Dendritic cell treated with granulocyte-macrophage colony-stimulating factor and Interleukin-4, amounts not matched to agents 40 ng/mL and 50 ng/mL, for 4 days (primary cell): ENCODE measurements around the gene COX8A.
"Not testable (repeated sequence)": the region's sequence is repeated elsewhere in the genome, so short reads cannot be mapped to it uniquely, and the experiment has no call there.

Experiments
- H3K27ac Mint-ChIP-seq: one replicate; pipeline ENCODE4 v1.8.0; 2022; ENCODE audit warnings: mild to moderate bottlenecking, mixed read lengths
- H3K27me3 Mint-ChIP-seq: one replicate; pipeline ENCODE4 v1.8.0; 2022; ENCODE audit warnings: mild to moderate bottlenecking, mixed read lengths
- H3K36me3 Mint-ChIP-seq: one replicate; pipeline ENCODE4 v1.8.0; 2022; ENCODE audit warnings: low read depth, mixed read lengths
- H3K4me1 Mint-ChIP-seq: one replicate; pipeline ENCODE4 v1.8.0; 2022; ENCODE audit warnings: low read depth, mixed read lengths
- H3K4me3 Mint-ChIP-seq: one replicate; pipeline ENCODE4 v1.8.0; 2022; ENCODE audit warnings: mild to moderate bottlenecking, moderate library complexity, mixed read lengths
- H3K9me3 Mint-ChIP-seq: one replicate; pipeline ENCODE4 v1.8.0; 2022; ENCODE audit warnings: mixed read lengths
- intact Hi-C: fragments of 100-400 bp; cut with micrococcal nuclease; formaldehyde crosslinking; loops from one replicate; pipeline ENCODE4 v1.15.0; 2022

COX8A gene

DNA sequence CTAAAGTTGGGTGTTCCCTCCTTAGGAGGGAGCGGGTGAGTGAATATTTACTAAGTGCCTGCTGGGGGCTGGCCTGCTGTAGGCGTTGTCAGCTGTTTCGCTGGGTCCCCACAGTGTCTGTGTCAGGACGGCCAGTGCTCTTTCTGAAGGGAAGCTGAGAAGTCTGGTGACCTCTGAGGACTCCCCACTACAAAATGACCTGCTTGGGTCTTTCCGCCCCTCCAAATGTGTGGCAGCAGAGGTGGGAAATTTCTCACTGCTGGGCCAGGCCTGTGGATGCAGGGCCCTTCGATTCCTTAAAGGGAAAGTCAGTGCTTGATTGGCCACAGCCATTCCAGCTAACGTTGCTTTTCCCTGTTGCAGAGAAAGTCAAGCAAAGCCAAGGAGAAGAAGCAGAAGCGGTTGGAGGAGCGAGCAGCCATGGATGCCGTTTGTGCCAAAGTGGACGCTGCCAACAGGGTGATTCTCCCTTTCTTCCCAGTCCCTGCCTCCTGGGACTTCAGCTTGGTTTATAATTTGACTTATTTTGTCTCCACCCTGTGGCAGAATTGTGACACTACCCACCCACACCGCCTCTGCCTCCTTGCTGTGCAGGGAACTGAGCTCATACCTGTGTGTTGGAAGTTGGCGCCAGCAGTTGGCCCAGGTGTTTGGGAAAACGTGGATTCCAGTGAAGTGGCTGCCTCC is 28.8 kb upstream of the COX8A start:
- Mint-ChIP-seq H3K27me3 (no peaks in the 10 kb centered on the region), H3K36me3 (peaks cover 37% of the 10 kb centered on the region), H3K4me3 (no peak overlapping the region), H3K9me3 (no peaks in the 10 kb centered on the region), H3K4me1 (peaks cover 34% of the 10 kb centered on the region), H3K27ac (no peak overlapping the region)
- intact Hi-C loops = loop anchor here (1.0 to 10.0 kb wide), 3 partner anchors 71 to 179 kb away; no protein-coding TSS in a partner anchor

DNA sequence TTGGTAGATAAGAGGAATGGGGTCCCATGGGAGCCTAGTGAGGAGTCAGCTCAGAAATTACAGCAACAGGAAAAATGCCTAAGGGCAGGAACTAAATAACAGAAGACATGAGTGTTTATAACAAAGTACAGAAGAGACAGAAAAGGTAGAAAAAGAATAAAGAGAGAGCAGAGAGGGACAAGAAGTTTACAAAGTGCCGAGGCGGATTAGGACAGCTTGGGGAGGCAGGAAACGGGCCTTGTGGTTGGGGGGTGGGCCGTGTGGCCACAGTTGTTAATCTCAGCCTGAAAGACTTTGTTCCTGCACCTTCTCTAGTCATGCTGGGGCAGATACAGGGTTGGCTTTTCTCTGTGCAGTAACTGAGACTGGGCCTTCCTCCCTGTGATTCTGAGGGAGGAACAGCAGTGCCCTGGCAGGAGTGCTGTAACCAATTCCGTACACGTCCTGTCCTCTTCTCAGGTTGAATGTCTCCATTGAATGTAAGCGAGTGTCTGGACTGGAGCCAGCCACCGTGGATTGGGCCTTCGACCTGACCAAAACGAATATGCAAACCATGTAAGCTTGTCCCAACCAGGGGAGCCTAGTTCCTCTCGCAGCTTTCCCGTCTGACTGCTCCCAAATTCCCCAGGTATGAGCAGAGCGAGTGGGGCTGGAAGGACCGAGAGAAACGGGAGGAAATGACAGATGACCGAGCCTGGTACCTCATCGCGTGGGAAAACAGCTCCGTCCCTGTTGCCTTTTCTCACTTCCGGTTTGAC is 22.5 kb upstream of the COX8A start:
- H3K9me3 Mint-ChIP-seq = no peaks in the 10 kb centered on the region
- no peaks in the 10 kb centered on the region for H3K27me3 Mint-ChIP-seq
- H3K4me3 Mint-ChIP-seq = no peak overlapping the region
- H3K36me3 Mint-ChIP-seq = peaks cover 80% of the 10 kb centered on the region
- H3K4me1 Mint-ChIP-seq = no peaks in the 10 kb centered on the region
- intact Hi-C loops = no loop called here
- no peak overlapping the region for H3K27ac Mint-ChIP-seq

DNA sequence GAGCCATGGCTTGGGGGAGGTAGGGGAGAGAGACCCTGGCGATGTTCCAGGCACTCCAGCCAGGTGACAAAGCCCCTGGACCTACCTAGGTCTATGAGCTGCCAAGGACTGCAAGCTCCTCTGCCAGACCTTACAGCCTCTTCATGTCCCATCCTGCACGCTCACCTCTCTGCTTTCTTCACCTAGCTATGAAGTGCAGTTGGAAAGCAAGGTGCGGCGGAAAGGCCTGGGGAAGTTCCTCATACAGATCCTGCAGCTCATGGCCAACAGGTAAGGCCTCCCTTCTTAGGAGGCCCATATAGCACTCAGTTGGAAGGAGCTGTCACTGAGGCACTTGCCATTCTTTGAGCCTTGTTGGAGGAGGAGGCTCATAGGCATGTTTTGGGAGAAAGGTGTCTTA is 21.9 kb upstream of the COX8A start:
- Mint-ChIP-seq H3K36me3 (peaks cover 74% of the 10 kb centered on the region), H3K27me3 (no peaks in the 10 kb centered on the region), H3K4me1 (no peaks in the 10 kb centered on the region), H3K4me3 (no peak overlapping the region), H3K27ac (no peak overlapping the region), H3K9me3 (no peaks in the 10 kb centered on the region)
- intact Hi-C loops = no loop called here

- Mint-ChIP-seq H3K27ac (no peak overlapping the region), H3K9me3 (no peaks in the 10 kb centered on the region), H3K4me3 (no peak overlapping the region), H3K4me1 (no peaks in the 10 kb centered on the region), H3K27me3 (peaks cover 6% of the 10 kb centered on the region), H3K36me3 (peaks cover 44% of the 10 kb centered on the region)
- intact Hi-C loops = no loop called here
Observed at GRCh38 chr11:63958008-63958407, 16.4 kb upstream of the COX8A start.

DNA sequence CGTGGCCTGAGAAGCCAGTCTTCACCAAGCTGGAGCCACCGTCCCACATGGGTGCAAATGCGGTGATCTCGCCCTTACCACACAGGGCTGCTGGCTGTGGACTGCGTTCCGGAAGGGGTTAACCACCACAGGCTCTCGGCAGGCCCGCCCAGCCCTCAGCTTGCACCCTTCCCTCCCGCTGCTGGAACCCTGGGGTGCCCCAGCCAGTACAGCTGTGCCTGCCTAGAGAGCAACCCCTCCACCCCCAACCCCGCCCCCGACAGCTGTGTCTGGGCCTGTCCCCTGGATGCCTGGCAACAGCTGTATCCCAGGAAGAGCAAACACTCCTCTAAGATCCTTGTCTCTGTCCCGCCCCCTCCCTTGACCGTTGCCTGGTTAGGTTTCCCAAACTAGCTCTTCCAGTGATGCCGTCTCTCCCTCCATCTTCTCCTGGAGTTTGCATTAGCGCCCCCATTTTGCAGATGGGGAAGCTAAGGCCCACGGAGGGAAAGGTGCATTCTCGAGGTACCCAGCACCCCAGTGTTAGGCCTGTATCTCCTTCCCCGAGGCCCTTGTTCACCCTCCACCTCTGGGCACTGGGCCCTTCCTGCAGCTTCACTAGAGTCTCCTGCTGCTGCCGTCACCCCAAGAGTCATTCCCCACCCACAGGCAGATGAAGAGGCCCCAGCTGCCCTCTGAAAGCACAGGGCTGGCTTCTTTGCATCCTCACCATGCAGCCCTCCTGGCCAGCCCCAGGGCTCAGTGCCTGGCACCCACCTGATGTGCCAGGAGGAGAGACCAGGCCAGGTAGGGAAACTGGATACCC is 12.6 kb upstream of the COX8A start:
- intact Hi-C loops = no loop called here
- Mint-ChIP-seq H3K4me3 (no peak overlapping the region), H3K27me3 (peaks cover 6% of the 10 kb centered on the region), H3K36me3 (peaks cover 6% of the 10 kb centered on the region), H3K27ac (no peak overlapping the region), H3K4me1 (no peaks in the 10 kb centered on the region), H3K9me3 (no peaks in the 10 kb centered on the region)

- H3K27ac Mint-ChIP-seq, H3K4me3 Mint-ChIP-seq, H3K36me3 Mint-ChIP-seq, H3K9me3 Mint-ChIP-seq, H3K4me1 Mint-ChIP-seq, intact Hi-C loops, H3K27me3 Mint-ChIP-seq: not testable (repeated sequence)
Observed at GRCh38 chr11:63963895-63964294, 10.5 kb upstream of the COX8A start.

GRCh38 chr11:63966444-63966843 is 8.0 kb upstream of the COX8A start:
- Mint-ChIP-seq H3K4me1 (peaks cover 8% of the 10 kb centered on the region), H3K27me3 (peaks cover 7% of the 10 kb centered on the region), H3K27ac (no peak overlapping the region), H3K9me3 (no peaks in the 10 kb centered on the region), H3K36me3 (no peaks in the 10 kb centered on the region), H3K4me3 (no peak overlapping the region)
- intact Hi-C loops = no loop called here

DNA sequence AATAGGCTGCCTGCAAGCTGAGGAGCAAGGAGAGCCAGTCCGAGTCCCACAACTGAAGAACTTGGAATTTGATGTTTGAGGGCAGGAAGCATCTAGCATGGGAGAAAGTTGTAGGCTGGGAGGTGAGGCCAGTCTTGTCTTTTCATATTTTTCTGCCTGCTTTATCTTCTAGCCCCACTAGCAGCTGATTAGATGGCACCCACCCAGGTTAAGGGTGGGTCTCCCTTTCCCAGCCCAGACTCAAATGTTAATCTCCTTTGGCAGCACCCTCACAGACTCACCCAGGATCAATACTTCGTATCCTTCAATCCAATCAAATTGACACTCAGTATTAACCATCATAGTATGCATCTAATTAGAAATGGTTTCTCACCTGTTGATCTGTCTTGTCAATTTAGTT is 5.0 kb upstream of the COX8A start:
- Mint-ChIP-seq H3K9me3 (no peaks in the 10 kb centered on the region), H3K36me3 (peaks cover 3% of the 10 kb centered on the region), H3K27ac (no peak overlapping the region), H3K4me1 (peaks cover 18% of the 10 kb centered on the region), H3K27me3 (peaks cover 3% of the 10 kb centered on the region), H3K4me3 (no peak overlapping the region)
- intact Hi-C loops = no loop called here

DNA sequence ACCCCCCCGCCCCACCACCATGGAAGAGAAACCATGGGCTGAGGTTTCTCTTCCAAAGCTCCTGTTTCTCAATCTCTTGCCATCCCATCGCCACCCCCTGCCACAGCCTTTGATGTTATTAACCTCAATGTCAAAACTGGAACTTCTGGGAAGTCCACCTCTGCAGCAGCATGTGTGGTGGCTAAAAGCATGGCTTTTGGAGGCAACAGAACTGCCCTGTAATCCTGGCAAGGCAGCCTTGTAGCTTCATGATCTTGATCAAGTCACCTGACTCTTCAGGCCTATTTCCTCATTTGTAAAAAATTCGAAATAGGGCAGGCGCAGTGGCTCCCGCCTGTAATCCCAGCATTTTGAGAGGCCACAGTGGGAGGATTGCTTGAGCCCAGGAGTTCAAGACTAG is 3.5 kb upstream of the COX8A start:
- Mint-ChIP-seq H3K9me3 (no peaks in the 10 kb centered on the region), H3K36me3 (peaks cover 12% of the 10 kb centered on the region), H3K27ac (peak overlapping the region; percentile 34), H3K4me1 (peaks cover 26% of the 10 kb centered on the region), H3K27me3 (peaks cover 3% of the 10 kb centered on the region), H3K4me3 (no peak overlapping the region)
- intact Hi-C loops = no loop called here

GRCh38 chr11:63973912-63974258 is 535 bp upstream of the COX8A start:
- H3K27ac Mint-ChIP-seq = peak overlapping the region; percentile 99
- H3K36me3 Mint-ChIP-seq = peaks cover 39% of the 10 kb centered on the region
- not testable (repeated sequence) for H3K9me3 Mint-ChIP-seq, H3K27me3 Mint-ChIP-seq
- H3K4me3 Mint-ChIP-seq = peak overlapping the region; percentile 34
- H3K4me1 Mint-ChIP-seq = peaks cover 47% of the 10 kb centered on the region
- intact Hi-C loops = loop anchor here (1.0 kb wide), 1 partner anchor 12 kb away; the partner anchor contains the start of gene OTUB1

DNA sequence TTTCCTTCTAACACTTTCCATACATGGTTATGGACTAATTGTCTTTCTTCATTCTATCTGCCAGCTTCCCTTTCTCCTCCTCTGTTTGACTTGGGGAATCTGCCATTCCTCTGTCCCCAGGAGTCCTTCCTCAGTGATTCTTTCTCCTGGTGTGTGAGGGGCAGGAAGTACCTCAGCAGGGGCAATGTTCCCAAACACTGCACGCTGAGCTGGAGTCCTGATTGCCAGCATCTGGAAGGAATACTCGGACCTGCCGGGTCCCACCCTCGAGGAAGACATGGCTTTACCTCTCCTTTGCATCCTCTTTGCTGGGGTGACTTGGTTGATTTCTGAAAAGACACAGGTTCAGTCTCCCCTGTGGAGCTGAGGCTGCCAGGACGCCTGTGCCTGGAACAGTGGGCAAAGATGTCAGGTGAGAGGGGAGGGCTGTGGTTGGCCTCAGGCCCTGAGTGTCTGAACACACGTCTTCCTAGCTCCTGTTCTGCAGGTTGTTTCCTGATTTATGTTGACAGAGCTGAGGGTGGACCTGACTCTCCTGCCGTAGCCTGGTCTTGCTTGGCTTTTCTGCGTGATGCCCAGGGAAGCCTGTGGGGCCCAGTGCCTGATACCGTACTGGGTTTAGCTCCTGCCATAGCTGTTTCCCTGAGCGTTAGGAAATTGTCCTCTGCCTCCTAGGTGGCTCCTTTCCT is 4.3 kb downstream of the COX8A start:
- Mint-ChIP-seq H3K36me3 (peaks cover 48% of the 10 kb centered on the region), H3K9me3 (no peaks in the 10 kb centered on the region), H3K27ac (peak overlapping the region; percentile 8), H3K4me1 (peaks cover 50% of the 10 kb centered on the region), H3K4me3 (no peak overlapping the region), H3K27me3 (no peaks in the 10 kb centered on the region)
- intact Hi-C loops = no loop called here

GRCh38 chr11:63979426-63979825 is 5.0 kb downstream of the COX8A start:
- peak overlapping the region; percentile 8 for H3K27ac Mint-ChIP-seq
- peaks cover 46% of the 10 kb centered on the region for H3K36me3 Mint-ChIP-seq
- peaks cover 46% of the 10 kb centered on the region for H3K4me1 Mint-ChIP-seq
- intact Hi-C loops = no loop called here
- H3K9me3 Mint-ChIP-seq = no peaks in the 10 kb centered on the region
- H3K27me3 Mint-ChIP-seq = no peaks in the 10 kb centered on the region
- H3K4me3 Mint-ChIP-seq = no peak overlapping the region

- Mint-ChIP-seq H3K4me1 (peaks cover 44% of the 10 kb centered on the region), H3K4me3 (peak overlapping the region; percentile 96), H3K36me3 (peaks cover 42% of the 10 kb centered on the region), H3K9me3 (no peaks in the 10 kb centered on the region), H3K27ac (peak overlapping the region; percentile 97), H3K27me3 (no peaks in the 10 kb centered on the region)
- intact Hi-C loops = loop anchor here (1.0 kb wide), 1 partner anchor 11 kb away; the partner anchor contains the start of gene COX8A
Observed at GRCh38 chr11:63985812-63986155, 11.4 kb downstream of the COX8A start.
